ENCODE results near the gene ZNF277. TPM values are rescaled to one million over a fixed set of nuclear protein-coding genes. Genes with fewer than 3 reads are reported as not detected.

ZNF277 gene, protein sequence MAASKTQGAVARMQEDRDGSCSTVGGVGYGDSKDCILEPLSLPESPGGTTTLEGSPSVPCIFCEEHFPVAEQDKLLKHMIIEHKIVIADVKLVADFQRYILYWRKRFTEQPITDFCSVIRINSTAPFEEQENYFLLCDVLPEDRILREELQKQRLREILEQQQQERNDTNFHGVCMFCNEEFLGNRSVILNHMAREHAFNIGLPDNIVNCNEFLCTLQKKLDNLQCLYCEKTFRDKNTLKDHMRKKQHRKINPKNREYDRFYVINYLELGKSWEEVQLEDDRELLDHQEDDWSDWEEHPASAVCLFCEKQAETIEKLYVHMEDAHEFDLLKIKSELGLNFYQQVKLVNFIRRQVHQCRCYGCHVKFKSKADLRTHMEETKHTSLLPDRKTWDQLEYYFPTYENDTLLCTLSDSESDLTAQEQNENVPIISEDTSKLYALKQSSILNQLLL
- total RNA-seq = 10 to 100 TPM; 21.3 to 24.0 TPM

GRCh38 chr7:112206238-112206990 is at the start of gene ZNF277, which contains the start of gene DOCK4:
Gene ZNF277, plus strand, starts transcription at chr7:112206695. Its CDS starts 22 bp downstream, at chr7:112206717.
Gene DOCK4, minus strand, starts transcription at chr7:112206399. Its CDS starts 261 bp downstream, at chr7:112206138.

Other genes starting within 250 kb of the ZNF277 start
- 10 to 100 TPM in 1 of 2 donors, 1 to 10 TPM in 1; 8.3 to 13.1 TPM for gene DOCK4, start 296 bp upstream of the ZNF277 start, total RNA-seq
- 10 to 100 TPM; 21.7 to 24.3 TPM for gene IFRD1, start 243.8 kb downstream of the ZNF277 start, total RNA-seq